GM12891 (cell line): ENCODE measurements around the gene SYNDIG1.

Source experiments
- POLR2A ChIP-seq: IDR thresholded peaks from 2 replicates; pipeline ENCODE4 v1.6.1; 2011; ENCODE audit warnings: low read depth, low read length, control low read depth
- POLR2AphosphoS5 ChIP-seq: IDR thresholded peaks from 2 replicates; pipeline ENCODE4 v1.6.1; 2011; ENCODE audit warnings: low read depth, low read length, control low read depth
- POU2F2 ChIP-seq: IDR thresholded peaks from 2 replicates; pipeline ENCODE4 v1.6.1; 2011; ENCODE audit warnings: low read depth, mild to moderate bottlenecking, control low read depth, low read length, moderate library complexity
- SPI1 ChIP-seq: IDR thresholded peaks from 2 replicates; pipeline ENCODE4 v1.6.1; 2011; ENCODE audit warnings: low read depth, low read length, control low read depth
- TAF1 ChIP-seq: IDR thresholded peaks from 2 replicates; pipeline ENCODE4 v1.6.1; 2011; ENCODE audit warnings: low read depth, low read length, control low read depth

GRCh38 chr20:24600012-24600411 is 130.6 kb downstream of the SYNDIG1 start:
- TF ChIP-seq TAF1 (no peak), POLR2A (no peak), POLR2AphosphoS5 (no peak), POU2F2 (no peak), SPI1 (no peak)
